GM12878 (cell line): Measurements from ENCODE around the gene LRRK1. TPM values are rescaled to one million over a fixed set of nuclear protein-coding genes. Genes with fewer than 3 reads are reported as not detected.
A peak's percentile ranks its signal among the peaks of the same experiment; 100 is the strongest.

Source experiments
- BMI1 ChIP-seq: fragments of 450-650 bp; IDR thresholded peaks from 2 replicates; pipeline ENCODE4 v1.6.1; 2016; ENCODE audit warnings: mild to moderate bottlenecking, moderate library complexity, borderline replicate concordance
- CEBPB ChIP-seq, 2 experiments: fragments of 150-350 bp in 1 of 2; IDR thresholded peaks; 2 replicates each; pipeline ENCODE4 v1.6.1; 2012 to 2014; ENCODE audit warnings: low read depth in 2 of 2, low read length in 2 of 2, borderline replicate concordance in 1 of 2, inconsistent platforms in 1 of 2
- EZH2 ChIP-seq: IDR thresholded peaks from 2 replicates; pipeline ENCODE4 v1.6.1; 2012; ENCODE audit warnings: low read depth, mild to moderate bottlenecking, control low read depth, inconsistent platforms, low read length, borderline replicate concordance; ENCODE audit not compliant: control insufficient read depth
- IRF4 ChIP-seq: IDR thresholded peaks from 2 replicates; pipeline ENCODE4 v1.6.1; 2011; ENCODE audit warnings: low read depth, low read length
- KDM1A ChIP-seq: fragments of 200-600 bp; sonication (generic); IDR thresholded peaks from 2 replicates; pipeline ENCODE4 v1.6.1; 2016; ENCODE audit warnings: borderline replicate concordance
- MLLT1 ChIP-seq: fragments of 450-650 bp; IDR thresholded peaks from 2 replicates; pipeline ENCODE4 v1.6.1; 2016; ENCODE audit warnings: mild to moderate bottlenecking
- NFXL1 ChIP-seq: fragments of 450-650 bp; IDR thresholded peaks from 2 replicates; pipeline ENCODE4 v1.6.1; 2017; ENCODE audit warnings: antibody characterized with exemption, mild to moderate bottlenecking, borderline replicate concordance
- PBX3 ChIP-seq: IDR thresholded peaks from 2 replicates; pipeline ENCODE4 v1.6.1; 2011; ENCODE audit warnings: mild to moderate bottlenecking, low read depth, low read length, moderate library complexity; ENCODE audit not compliant: insufficient replicate concordance
- RAD21 ChIP-seq: IDR thresholded peaks from 2 replicates; pipeline ENCODE4 v1.6.1; 2011; ENCODE audit warnings: mild to moderate bottlenecking, low read depth, low read length, moderate library complexity; ENCODE audit not compliant: insufficient read depth
- RB1 ChIP-seq: fragments of 450-650 bp; formaldehyde crosslinking; IDR thresholded peaks from 2 replicates; pipeline ENCODE4 v1.6.1; 2017; ENCODE audit warnings: mild to moderate bottlenecking, borderline replicate concordance
- RELB ChIP-seq: fragments of 450-650 bp; IDR thresholded peaks from 2 replicates; pipeline ENCODE4 v1.6.1; 2017; ENCODE audit warnings: low read depth, mild to moderate bottlenecking, moderate library complexity
- SMAD5 ChIP-seq: IDR thresholded peaks from 2 replicates; pipeline ENCODE4 v1.6.1; 2016; ENCODE audit warnings: antibody characterized with exemption, low read depth
- SRF ChIP-seq, 2 experiments: IDR thresholded peaks; 2 replicates each; pipeline ENCODE4 v1.6.1; 2011; ENCODE audit warnings: low read depth in 2 of 2, low read length in 2 of 2, mild to moderate bottlenecking in 1 of 2, moderate library complexity in 1 of 2
- TCF3 ChIP-seq: IDR thresholded peaks from 2 replicates; pipeline ENCODE4 v1.6.1; 2012; ENCODE audit warnings: low read depth, mild to moderate bottlenecking, low read length, borderline replicate concordance; ENCODE audit not compliant: insufficient read depth
- ZBTB33 ChIP-seq: fragments of 450-650 bp; IDR thresholded peaks from 2 replicates; pipeline ENCODE4 v1.6.1; 2017; ENCODE audit warnings: mild to moderate bottlenecking
- ZNF592 ChIP-seq: fragments of 450-650 bp; IDR thresholded peaks from 2 replicates; pipeline ENCODE4 v1.6.1; 2017; ENCODE audit warnings: mild to moderate bottlenecking, moderate library complexity
- polyA plus RNA-seq, 11 experiments: library from polyadenylated mRNA; depleted of rRNA in 4 of 11; unstranded in 6 of 11; stranded (reverse) in 5 of 11; fragments of >200 nt; fragmentation: Nextera tagmentation in 4 of 11; fragmentation: Illumina TruSeq in 1 of 11; extraction: Ambion mirVana in 4 of 11; extraction: Trizol in 1 of 11; gene quantifications; 1 replicate in 1 of 11; 2 replicates in 10 of 11; pipeline versions ENCODE4 v1.2.1 to v1.2.3, GENCODE V29; 2011 to 2016; ENCODE audit warnings: inconsistent platforms in 2 of 11, missing spikeins in 2 of 11, low read depth in 1 of 11
- total RNA-seq, 4 experiments: library from RNA; depleted of rRNA in 3 of 4; stranded (reverse); fragments of >200 nt in 3 of 4; fragmentation: Illumina TruSeq in 1 of 4; extraction: Trizol in 1 of 4; gene quantifications; 2 replicates each; pipeline versions ENCODE4 v1.2.1 to v1.2.3, GENCODE V29; 2013 to 2021

The LRRK1 gene
- total and polyA plus RNA-seq, 10 of the 15 experiments (the other 5 are each of a cell fraction or from before 2014, with no cell fraction given): 2.2 to 58.3 (median 17.9) TPM

GRCh38 chr15:101088788-101089578 lies 169.8 kb downstream of the LRRK1 start (continued):
- TF ChIP-seq ZNF592 (peak; percentile 85), MLLT1 (peak; percentile 68; the same call in 1 of the 2 replicates), ZBTB33 (no peak), EZH2 (no peak), TCF3 (no peak), RAD21 (peak; percentile 80), NFXL1 (peak; percentile 66; the same call in 1 of the 2 replicates), SRF (IDR thresholded peaks at IDR 0.05; ENCODE audit: low read depth in 2 of 2, low read length in 2 of 2) (no peak), PBX3 (no peak), CEBPB (IDR thresholded peaks at IDR 0.05; ENCODE audit: borderline replicate concordance in 1 of 2, low read depth in 2 of 2, low read length in 2 of 2) (no peak), SMAD5 (no peak), IRF4 (no peak), KDM1A (no peak), RELB (0 out of 2 replicates have a peak, but pooled peaks have one; percentile 20), RB1 (peak; percentile 87; the same call in 1 of the 2 replicates), BMI1 (no peak)
